GM19372 (cell line): ENCODE results near the gene FBXL14.
"Not testable (repeated sequence)": the region's sequence is repeated elsewhere in the genome, so short reads cannot be mapped to it uniquely, and the experiment has no call there.

Experiments used
- ATAC-seq: cut with Tn5 transposase; IDR thresholded peaks from one replicate; pipeline ENCODE4 v1.9.1; 2021; ENCODE audit warnings: mild to moderate bottlenecking, low read depth, moderate library complexity; ENCODE audit not compliant: unreplicated experiment

Gene FBXL14

DNA sequence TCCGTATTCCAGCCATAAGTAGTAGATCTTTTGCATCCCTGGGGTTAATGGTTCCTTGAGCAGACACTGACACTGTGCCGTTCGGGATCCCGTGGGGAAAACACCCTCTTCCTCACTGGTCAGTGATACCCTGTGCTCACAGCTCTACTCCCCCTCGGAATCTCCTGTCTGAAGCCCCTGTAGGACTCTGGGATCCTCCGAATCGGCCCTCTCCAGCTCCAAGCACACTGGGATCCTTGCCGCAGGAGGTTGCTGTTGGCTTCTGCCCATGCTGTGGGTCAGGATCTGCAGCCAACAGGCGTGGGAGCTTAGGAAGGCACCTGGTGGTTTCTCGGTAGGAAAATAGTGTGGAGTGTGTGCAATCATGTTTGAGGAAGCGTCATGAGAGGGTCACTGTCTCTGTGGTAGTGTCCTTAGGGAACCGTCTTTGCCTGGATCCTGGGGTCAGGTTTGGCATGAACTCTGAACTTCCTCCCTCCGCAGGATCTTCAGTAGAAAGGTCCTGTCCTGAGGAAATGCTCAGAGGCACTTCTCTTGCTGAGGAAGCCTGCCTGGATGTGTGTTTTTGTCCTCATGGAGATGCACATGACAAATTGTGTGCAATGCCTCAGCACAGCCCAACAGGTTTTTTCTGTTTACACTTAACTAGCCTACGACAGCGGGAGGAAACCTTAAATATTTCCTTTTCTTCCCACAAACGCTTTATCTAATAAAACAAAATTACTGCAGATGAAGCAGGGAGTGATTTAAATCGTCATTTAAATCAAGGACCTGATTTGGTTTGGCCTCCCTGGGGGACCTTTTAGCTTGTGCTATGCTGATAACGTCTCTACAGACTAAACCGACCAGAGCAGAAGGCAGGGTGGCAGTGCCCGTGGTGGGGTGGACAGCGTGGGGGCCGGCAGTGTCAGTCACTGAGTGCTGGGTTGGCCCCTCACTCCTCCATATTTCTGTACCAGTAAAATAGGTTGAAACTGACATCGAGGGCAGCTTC is 18.7 kb downstream of the FBXL14 start:
- ATAC-seq: no peak

- no peak for ATAC-seq
These were observed 19.5 kb downstream of the FBXL14 start for GRCh38 chr12:1574865-1575259.

DNA sequence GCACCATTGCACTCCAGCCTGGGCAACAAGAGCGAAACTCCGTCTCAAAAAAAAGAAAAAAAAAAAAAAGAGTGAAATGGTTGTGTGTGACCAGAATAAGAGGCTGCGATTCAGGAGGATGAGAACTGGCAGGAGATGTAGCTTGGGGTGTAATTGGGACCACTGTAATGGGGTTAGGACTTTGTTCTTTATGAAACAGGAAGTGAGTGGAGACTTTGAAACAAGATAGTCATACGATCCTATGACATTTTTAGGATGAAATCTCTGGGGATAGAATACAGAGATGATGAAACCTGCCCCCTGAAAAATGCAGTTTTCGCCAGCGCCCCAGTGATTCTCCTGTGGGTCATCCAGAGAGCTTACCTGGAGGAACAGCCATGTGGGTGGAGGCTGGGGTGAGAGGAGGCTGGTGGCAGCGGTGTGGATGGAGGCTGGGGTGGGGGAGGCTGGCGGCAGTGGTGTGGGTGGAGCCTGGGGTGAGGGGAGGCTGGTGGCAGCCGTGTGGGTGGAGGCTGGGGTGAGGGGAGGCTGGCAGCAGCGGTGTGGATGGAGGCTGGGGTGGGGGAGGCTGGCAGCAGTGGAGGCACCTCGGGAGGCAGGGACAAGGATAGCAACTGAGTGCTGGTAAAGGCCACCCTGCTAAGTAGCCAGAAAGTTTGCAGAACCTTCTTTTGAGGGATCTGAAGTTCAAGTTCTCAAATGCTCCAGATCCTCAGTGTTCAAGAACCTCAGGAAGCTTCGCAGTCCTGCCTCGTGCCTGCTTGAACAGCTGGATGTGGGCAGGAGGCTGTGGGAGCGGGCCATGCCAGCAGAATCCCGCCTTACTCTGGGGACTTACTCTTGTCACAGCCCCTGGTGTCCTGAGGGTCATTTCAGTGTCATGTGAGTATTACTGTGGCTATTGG is 20.2 kb downstream of the FBXL14 start:
- ATAC-seq: no peak

GRCh38 chr12:1572731-1573130 is 21.6 kb downstream of the FBXL14 start:
- no peak for ATAC-seq

DNA sequence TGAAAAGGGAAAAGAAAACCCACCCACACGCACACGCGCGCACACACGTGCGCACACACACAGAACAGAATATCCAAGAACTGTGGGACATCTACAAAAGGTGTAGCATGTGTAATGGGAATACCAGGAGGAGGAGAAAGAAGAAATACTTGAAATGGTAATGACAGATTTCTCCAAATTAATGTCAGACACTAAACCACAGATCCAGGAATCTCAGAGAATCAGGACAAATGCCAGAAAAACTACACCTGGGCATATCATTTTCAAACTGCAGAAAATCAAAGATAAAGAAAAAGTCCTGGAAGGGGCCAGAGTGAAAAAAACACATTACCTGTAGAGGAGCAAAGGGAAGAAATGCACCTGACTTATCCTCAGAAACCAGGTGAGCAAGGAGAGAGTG is 26.5 kb downstream of the FBXL14 start:
- ATAC-seq: no peak

GRCh38 chr12:1566449-1567135 is 27.8 kb downstream of the FBXL14 start:
- no peak for ATAC-seq

DNA sequence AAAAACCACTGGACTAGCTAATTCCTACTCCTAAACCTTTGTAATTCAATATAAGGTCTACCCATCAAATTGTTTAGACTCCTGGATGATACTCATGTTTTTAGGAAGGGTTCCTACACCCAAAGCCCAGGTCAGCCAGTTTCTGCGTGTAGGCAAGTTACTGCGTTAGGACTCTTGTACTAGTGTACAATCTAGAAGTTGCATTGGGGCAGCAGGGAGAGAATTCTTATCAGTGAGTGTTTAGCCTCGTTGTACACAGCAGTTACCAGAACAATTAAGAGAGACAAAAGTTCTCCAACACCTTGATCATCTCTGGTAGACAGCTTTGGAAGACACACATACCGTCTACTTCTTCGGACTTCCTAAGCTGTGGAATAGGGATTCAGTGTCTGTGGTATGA is 29.2 kb downstream of the FBXL14 start:
- no peak for ATAC-seq

DNA sequence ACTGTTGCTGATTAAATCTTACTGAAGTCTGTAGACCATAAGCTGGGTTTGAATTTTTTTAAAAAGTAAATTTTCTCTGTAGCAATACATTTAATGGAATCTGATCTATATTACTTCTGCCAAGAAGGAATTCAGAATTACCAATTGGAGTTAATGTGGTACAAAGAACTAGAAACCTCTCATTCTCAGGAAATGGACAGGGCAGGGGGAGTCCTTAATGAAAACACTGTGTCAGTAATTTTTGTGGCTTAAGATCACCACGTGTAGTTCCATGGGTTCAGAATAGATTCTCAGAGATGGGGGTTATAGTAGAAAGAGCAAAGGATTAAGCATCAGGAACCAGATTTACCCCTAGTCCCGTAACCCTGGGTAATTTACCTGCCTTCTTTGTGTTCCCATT is 30.3 kb downstream of the FBXL14 start:
- no peak for ATAC-seq

DNA sequence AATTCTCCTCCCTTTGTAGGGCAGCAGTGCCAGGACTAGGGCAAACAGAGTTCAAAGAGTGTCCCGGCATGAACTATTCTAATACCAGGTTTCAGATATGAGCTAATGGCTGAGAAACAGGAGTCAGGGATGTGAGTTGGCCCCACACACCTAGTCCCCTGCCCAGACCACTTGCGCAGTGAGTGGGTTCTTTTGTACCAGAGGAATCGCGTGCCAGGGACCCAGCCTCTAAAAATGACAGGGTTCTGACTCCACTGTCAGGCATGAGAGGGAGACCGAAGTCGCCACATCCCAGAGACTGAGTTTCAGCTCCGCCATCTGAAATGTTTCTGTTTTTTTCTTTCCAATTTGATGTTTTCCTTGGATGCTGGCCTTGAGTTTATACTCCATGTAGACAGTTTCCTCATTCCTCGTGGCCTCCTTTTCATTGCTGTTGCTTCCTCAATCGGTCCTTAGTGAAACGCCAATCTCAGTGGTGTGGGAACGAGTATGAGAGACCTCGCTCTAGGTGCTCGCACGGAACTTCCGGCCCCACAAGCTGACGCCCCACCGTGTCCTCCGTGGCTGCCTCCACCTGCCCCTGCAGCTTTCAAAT is 31.5 kb downstream of the FBXL14 start:
- no peak for ATAC-seq

GRCh38 chr12:1560704-1561103 is 33.7 kb downstream of the FBXL14 start:
- no peak for ATAC-seq

- ATAC-seq: no peak
These were observed 34.7 kb downstream of the FBXL14 start for GRCh38 chr12:1559676-1560091.

DNA sequence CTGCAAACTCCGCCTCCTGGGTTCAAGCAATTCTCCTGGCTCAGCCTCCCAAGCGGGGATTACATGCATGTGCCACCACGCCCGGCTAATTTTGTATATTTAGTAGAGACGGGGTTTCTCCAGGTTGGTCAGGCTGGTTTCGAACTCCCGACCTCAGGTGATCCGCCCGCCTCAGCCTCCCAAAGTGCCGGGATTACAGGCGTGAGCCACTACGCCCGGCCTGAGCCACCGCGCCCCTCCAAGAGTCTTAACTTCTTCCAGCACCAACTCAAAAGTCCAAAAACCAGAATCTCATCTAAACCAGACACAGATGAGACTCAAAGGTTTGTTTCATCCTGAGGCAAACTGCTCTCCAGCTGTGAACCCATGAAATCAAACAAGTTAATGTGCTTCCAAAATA is 36.3 kb downstream of the FBXL14 start:
- ATAC-seq: not testable (repeated sequence)

- peak; percentile 94 for ATAC-seq
These were observed 40.1 kb downstream of the FBXL14 start for GRCh38 chr12:1553987-1554982.

- ATAC-seq: no peak
These were observed 40.8 kb downstream of the FBXL14 start for GRCh38 chr12:1553536-1553935.

DNA sequence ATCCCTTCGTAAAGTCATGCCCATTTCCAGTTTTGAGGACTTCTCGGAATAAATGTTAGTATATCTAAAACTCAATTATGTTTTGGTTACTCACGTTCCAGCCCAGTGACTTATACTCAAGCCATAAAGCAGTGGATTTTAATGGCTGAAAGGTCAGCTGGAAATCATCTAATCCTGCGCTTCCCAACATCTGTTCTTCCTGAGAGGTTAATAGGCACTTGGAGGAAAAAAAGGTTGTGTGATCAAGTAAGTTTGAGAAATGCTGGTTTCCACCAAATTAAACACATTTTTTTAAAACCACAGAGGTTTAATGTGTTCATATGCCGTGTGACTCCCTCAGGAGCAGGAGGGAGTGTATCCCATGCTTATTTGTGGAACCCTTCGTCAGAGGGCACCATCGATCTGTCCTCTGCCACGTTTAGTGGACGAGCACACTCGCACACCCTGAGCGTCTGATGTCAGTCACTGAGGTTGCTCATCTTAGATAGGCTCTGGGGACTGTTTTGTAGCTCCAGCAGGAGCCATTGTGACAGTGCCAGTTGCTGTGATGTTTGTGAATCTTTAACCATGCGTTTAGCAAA is 41.4 kb downstream of the FBXL14 start:
- ATAC-seq: no peak

DNA sequence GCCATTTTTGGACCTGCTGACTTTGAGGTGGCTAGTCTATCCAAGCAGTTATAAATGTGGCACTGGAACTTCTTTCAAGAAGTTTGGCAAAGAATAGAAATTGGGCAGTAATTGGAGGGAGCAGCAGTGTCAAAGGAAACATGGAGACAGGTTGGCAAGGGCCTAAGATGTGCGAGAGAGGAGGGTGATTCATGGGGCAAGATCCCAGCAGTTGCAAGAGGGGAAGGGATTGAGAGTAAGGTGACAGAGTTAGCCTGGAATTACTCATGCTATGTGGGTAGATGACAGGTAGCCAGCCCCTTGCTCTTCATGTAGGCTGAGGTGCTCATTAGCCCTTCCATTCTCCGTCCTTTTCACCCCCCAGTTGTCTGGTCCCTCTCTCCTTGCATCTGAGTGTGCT is 42.2 kb downstream of the FBXL14 start:
- no peak for ATAC-seq

GRCh38 chr12:1551496-1551895 is 42.9 kb downstream of the FBXL14 start:
- ATAC-seq: no peak

DNA sequence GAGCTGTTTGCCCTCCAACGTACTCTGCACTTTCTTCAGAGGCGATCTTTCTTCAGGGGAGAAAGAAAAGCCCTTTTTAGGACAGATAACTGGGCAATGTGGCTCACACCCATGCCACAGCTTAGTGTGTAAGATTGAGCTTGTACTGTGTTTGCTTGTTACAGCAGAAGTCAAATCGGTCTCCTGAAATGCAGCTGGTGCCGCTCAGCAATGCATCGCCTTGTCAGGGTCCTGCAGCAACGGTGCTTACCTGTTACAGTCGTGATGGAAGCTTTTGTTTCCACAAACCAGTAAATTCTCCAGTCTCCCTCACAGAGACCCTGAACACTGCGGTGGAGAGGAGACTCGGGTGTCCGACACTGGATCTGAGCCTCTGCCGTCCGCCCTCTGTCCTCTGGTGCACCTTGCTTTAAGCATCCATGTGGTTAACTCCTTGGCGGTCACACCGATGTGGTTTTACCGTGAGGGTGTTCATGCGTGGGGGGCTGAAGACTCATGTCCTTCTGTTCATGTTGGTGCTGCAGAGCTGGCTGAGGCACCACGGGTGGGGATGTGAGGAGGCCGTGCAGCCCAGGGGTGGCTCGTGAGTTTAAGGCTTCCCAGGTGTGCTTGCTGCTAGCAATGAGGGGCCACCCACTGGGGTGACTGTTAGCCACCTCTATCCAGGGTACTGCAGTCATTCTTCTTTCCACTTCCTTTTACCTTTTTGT is 47.3 kb downstream of the FBXL14 start:
- ATAC-seq: no peak
